Upper lobe of left lung (tissue), 6 donors: ENCODE data around the gene YIPF6. TPM values are rescaled to one million over a fixed set of nuclear protein-coding genes. Genes with fewer than 3 reads are reported as not detected.

Experiments
- ATAC-seq, 2 donors: fragments of 200-7000 bp; cut with Tn5 transposase; one replicate each; pipeline ENCODE4 v1.9.1; 2022; ENCODE audit warnings: mild to moderate bottlenecking in 2 of 2, moderate library complexity in 2 of 2; ENCODE audit not compliant: low FRiP score in 2 of 2
- DNase-seq, 2 donors: peaks; one replicate each; pipeline ENCODE4 v3.0.0-alpha.2; 2019 to 2020
- H3K27ac ChIP-seq, 4 donors: fragments of 200-600 bp; sonication (generic); one replicate each; pipeline ENCODE4 v1.5.1; 2016 to 2019
- H3K27me3 ChIP-seq, 4 donors: fragments of 200-600 bp; sonication (generic); one replicate each; pipeline ENCODE4 v1.5.1; 2017 to 2019
- H3K36me3 ChIP-seq, 4 donors: fragments of 200-600 bp; sonication (generic); one replicate each; pipeline ENCODE4 v1.5.1; 2016 to 2019
- H3K4me1 ChIP-seq, 4 donors: fragments of 200-600 bp; sonication (generic); one replicate each; pipeline ENCODE4 v1.5.1; 2018 to 2019
- H3K4me3 ChIP-seq, 4 donors: fragments of 200-600 bp; sonication (generic); one replicate each; pipeline ENCODE4 v1.5.1; 2017 to 2019; ENCODE audit warnings: mild to moderate bottlenecking in 2 of 4, moderate library complexity in 1 of 4
- H3K9me3 ChIP-seq, 4 donors: fragments of 200-600 bp; sonication (generic); one replicate each; pipeline ENCODE4 v1.5.1; 2018 to 2019
- EP300 ChIP-seq, 4 donors: sonication (generic); formaldehyde crosslinking; IDR thresholded peaks; one replicate each; pipeline ENCODE4 v1.5.1; 2017; ENCODE audit warnings: antibody characterized with exemption in 4 of 4, control low read depth in 2 of 4
- POLR2A ChIP-seq, 4 donors: fragments of 450-650 bp; IDR thresholded peaks; one replicate each; pipeline ENCODE4 v1.5.1; 2016 to 2017; ENCODE audit warnings: antibody characterized with exemption in 4 of 4, mild to moderate bottlenecking in 2 of 4
- POLR2AphosphoS5 ChIP-seq, 2 donors: sonication (generic); formaldehyde crosslinking; IDR thresholded peaks; one replicate each; pipeline ENCODE4 v1.5.1; 2017; ENCODE audit warnings: antibody characterized with exemption in 2 of 2
- WGBS, 2 donors: methylation state at CpG; one replicate each; pipeline ENCODE4 v1.1.5; 2017 to 2018; 5-methylcytosine and 5-hydroxymethylcytosine counted together
- total RNA-seq, 6 donors: library from RNA; depleted of rRNA in 4 of 6; stranded (reverse); fragments of >200 nt in 4 of 6; gene quantifications; one replicate each; pipeline versions ENCODE4 v1.1.0 to v1.2.1, GENCODE V29; 2016 to 2021
- TF ChIP-seq, protein P1 (sequence below), 6 experiments: fragments of 450-650 bp in 4 of 6; fragments of 200-600 bp in 2 of 6; sonication (generic) in 2 of 6; IDR thresholded peaks; one replicate each; pipeline ENCODE4 v1.5.1; 2016 to 2019; ENCODE audit warnings: antibody characterized with exemption in 6 of 6
- donor health status: DM: no; HTN: no; CAD: no; lungs with moderate emphysema.
- donor health status: DM: no; HTN: yes; CAD: no; lungs with severe emphysema.

YIPF6 gene
- total RNA-seq, 6 donors from 2014 or later: 15.7 to 43.0 (median 32.6) TPM

DNA sequence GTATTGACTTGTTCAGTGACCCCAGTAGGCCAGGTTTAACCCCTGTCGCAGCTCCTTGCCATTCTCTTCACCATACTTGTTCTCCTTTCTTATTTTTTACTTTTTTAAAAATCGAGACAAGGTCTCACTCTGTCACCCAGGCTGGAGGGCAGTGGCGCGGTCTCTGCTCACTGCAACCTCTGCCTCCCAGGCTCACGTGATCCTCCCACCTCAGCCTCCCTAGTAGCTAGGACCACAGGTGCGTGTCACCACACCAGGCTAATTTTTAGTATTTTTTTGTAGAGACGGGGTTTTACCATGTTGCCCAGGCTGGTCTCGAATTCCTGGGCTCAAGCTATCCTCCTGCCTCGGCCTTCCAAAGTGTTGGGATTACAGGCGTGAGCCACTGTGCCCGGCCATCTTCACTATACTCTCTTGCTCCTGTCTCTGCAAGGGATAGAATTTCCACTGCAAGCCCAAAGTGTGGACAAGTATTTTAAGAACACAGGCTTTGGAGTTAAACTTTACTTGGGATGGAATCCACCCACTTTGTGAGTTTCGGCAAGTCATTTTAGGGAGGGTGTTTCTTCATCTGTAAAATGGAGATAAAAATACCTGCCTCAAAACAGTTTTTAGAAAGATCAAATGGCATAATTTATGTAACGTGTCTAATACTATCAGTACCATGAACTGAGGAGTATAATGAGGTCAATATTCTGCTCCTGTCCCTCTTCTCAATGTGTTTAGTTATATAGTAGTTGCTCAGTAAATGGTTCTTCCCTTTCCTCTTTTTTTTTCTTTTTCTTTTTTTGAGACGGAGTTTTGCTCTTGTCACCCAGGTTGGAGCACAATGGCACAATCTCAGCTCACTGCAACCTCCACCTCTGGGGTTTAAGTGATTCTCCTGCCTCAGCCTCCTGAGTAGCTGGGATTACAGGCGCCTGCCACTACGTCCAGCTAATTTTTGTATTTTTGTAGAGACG lies 973 bp downstream of the YIPF6 start:
- H3K36me3 ChIP-seq: no peaks in the 10 kb centered on the region
- peak overlapping the region; percentile 94 to 98 (median 96) for H3K27ac ChIP-seq
- no peaks in the 10 kb centered on the region for H3K9me3 ChIP-seq
- peaks cover 6 to 19% (median 11%) of the 10 kb centered on the region in 4 donors for H3K4me1 ChIP-seq
- TF ChIP-seq POLR2A (IDR thresholded peaks at IDR 0.05) (no peak), POLR2AphosphoS5 (IDR thresholded peaks at IDR 0.05) (no peak), EP300 (IDR thresholded peaks at IDR 0.05) (no peak)
- TF ChIP-seq, protein P1, sequence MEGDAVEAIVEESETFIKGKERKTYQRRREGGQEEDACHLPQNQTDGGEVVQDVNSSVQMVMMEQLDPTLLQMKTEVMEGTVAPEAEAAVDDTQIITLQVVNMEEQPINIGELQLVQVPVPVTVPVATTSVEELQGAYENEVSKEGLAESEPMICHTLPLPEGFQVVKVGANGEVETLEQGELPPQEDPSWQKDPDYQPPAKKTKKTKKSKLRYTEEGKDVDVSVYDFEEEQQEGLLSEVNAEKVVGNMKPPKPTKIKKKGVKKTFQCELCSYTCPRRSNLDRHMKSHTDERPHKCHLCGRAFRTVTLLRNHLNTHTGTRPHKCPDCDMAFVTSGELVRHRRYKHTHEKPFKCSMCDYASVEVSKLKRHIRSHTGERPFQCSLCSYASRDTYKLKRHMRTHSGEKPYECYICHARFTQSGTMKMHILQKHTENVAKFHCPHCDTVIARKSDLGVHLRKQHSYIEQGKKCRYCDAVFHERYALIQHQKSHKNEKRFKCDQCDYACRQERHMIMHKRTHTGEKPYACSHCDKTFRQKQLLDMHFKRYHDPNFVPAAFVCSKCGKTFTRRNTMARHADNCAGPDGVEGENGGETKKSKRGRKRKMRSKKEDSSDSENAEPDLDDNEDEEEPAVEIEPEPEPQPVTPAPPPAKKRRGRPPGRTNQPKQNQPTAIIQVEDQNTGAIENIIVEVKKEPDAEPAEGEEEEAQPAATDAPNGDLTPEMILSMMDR (IDR thresholded peaks at IDR 0.05): no peak
- 76% methylated on average over 13 to 17 of the region's 17 CpGs for WGBS, 2 donors
- peak overlapping the region; percentile 28 to 68 (median 55) for H3K4me3 ChIP-seq
- no peak for DNase-seq
- ATAC-seq: no peak
- H3K27me3 ChIP-seq: no peaks in the 10 kb centered on the region

DNA sequence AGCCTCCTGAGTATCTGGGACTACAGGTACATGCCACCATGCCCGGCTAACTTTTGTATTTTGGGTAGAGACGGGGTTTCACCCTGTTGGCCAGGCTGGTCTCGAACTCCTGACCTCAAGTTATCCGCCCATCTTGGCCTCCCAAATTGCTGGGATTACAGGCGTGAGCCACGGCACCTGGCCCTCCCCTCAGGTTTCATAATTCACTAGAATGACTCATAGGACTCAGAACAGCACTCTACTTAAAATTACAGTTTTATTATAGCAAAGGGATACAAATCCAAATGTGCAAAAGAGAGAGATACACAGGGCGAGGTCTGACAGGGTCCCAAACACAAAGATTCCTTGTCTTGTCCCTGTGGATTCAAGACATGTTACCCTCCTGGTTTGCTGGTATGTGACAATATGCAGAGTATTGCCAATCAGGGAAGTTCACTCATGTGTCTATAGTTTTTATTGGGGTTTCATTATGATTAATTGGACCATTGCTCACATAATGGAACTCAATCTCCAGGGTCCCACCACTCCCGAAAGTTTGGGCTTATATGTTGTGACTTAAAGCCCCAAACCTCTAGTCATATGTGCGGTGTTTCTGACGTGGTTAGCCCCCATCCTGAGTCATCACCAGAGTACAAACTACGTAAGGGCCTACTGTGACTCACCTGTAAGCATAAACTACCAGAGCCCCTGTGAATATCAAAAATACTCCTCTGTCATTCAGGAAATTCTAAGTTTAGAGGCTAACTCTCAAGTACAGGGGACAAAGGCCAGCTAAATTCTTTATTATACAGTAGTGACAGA lies 5.2 kb downstream of the YIPF6 start:
- Histone ChIP-seq H3K4me1 (peaks cover 6 to 19% (median 10%) of the 10 kb centered on the region in 4 donors), H3K9me3 (no peaks in the 10 kb centered on the region), H3K27ac (no peak overlapping the region), H3K27me3 (no peaks in the 10 kb centered on the region), H3K4me3 (no peak overlapping the region), H3K36me3 (no peaks in the 10 kb centered on the region)
- 68 to 82% methylated on average over 7 to 11 of the region's 11 CpGs for WGBS, 2 donors
- ATAC-seq (peak in 1 of 2 donors; percentile 34), DNase-seq (no peak)
- TF ChIP-seq EP300 (IDR thresholded peaks at IDR 0.05) (no peak), POLR2AphosphoS5 (IDR thresholded peaks at IDR 0.05) (no peak), POLR2A (IDR thresholded peaks at IDR 0.05) (no peak)
- TF ChIP-seq, protein P1 (IDR thresholded peaks at IDR 0.05): no peak

DNA sequence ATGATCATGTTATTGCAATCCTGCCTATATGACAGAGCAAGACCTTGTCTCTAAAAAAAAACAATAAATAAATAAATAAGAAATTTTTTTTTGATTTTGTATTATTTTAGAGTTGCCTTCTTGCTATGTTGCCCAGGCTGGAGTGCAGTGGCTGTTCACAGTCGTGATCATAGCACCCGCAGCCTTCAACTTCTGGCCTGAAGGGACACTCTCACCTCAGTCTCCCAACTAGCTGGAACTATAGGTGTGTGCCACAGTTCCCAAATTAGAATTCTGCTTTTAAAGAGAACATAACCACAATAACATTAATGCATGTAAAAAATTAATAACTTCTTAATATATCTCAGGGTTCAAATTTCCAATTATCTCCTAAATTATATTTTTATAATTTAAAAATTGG lies 7.8 kb downstream of the YIPF6 start:
- DNase-seq (no peak), ATAC-seq (no peak)
- Histone ChIP-seq H3K9me3 (no peaks in the 10 kb centered on the region), H3K36me3 (peaks cover 0 to 3% (median 0%) of the 10 kb centered on the region in 4 donors), H3K4me1 (peaks cover 0 to 5% (median 0%) of the 10 kb centered on the region in 4 donors), H3K27me3 (no peaks in the 10 kb centered on the region), H3K4me3 (no peak overlapping the region), H3K27ac (no peak overlapping the region)
- 67 to 84% methylated on average over 2 of the region's 2 CpGs for WGBS, 2 donors
- no peak for TF ChIP-seq POLR2AphosphoS5 (IDR thresholded peaks at IDR 0.05)
- TF ChIP-seq POLR2A (IDR thresholded peaks at IDR 0.05): no peak
- TF ChIP-seq, protein P1 (IDR thresholded peaks at IDR 0.05): no peak
- TF ChIP-seq EP300 (IDR thresholded peaks at IDR 0.05): no peak

DNA sequence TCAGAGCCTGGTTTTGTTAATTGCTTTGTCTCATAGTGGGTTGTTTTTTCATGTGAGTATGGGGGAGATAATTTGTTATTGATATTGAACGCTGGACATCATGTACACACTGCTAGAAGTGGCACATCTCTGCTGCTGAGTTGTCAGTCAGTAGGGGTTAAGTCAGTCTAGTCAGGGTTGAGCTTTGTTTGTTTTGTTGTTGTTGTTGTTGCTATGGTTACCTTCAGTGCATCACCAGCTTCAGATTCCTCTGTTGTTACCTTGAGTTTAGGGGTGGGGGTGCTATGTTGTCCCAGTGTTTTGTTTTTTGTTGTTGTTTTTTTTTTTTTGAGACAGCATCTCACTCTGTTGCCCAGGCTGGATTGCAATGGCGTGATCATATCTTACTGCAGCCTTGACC lies 9.9 kb downstream of the YIPF6 start:
- TF ChIP-seq POLR2A (IDR thresholded peaks at IDR 0.05) (no peak), EP300 (IDR thresholded peaks at IDR 0.05) (no peak), POLR2AphosphoS5 (IDR thresholded peaks at IDR 0.05) (no peak)
- TF ChIP-seq, protein P1 (IDR thresholded peaks at IDR 0.05): no peak
- no peak for DNase-seq
- H3K4me3 ChIP-seq: no peak overlapping the region
- H3K27ac ChIP-seq: no peak overlapping the region
- peaks cover 0 to 16% (median 0%) of the 10 kb centered on the region in 4 donors for H3K36me3 ChIP-seq
- H3K27me3 ChIP-seq: no peaks in the 10 kb centered on the region
- H3K4me1 ChIP-seq: peaks cover 0 to 5% (median 0%) of the 10 kb centered on the region in 4 donors
- H3K9me3 ChIP-seq: no peaks in the 10 kb centered on the region
- WGBS, 2 donors: 77 to 85% methylated on average over 2 of the region's 2 CpGs
- no peak for ATAC-seq
